Nephron progenitor cell (in vitro differentiated cells): Measurements from ENCODE around the gene P2RY2.
"Not testable (repeated sequence)": the region's sequence is repeated elsewhere in the genome, so short reads cannot be mapped to it uniquely, and the experiment has no call there.

Experiments used
- DNase-seq: peaks from one replicate; pipeline ENCODE4 v3.0.0; 2021
- H3K27ac Mint-ChIP-seq: 2 replicates; pipeline ENCODE4 v1.8.0; 2021; ENCODE audit warnings: mild to moderate bottlenecking, moderate library complexity, mixed read lengths
- H3K27me3 Mint-ChIP-seq: 2 replicates; pipeline ENCODE4 v1.8.0; 2021; ENCODE audit warnings: mild to moderate bottlenecking, low read depth, mixed read lengths; ENCODE audit not compliant: poor library complexity
- H3K36me3 Mint-ChIP-seq: 2 replicates; pipeline ENCODE4 v1.8.0; 2021; ENCODE audit warnings: low read depth, mixed read lengths
- H3K4me1 Mint-ChIP-seq: 2 replicates; pipeline ENCODE4 v1.8.0; 2021; ENCODE audit warnings: mixed read lengths
- H3K4me3 Mint-ChIP-seq: 2 replicates; pipeline ENCODE4 v1.8.0; 2021; ENCODE audit warnings: mild to moderate bottlenecking, moderate library complexity, mixed read lengths
- H3K9me3 Mint-ChIP-seq: 2 replicates; pipeline ENCODE4 v1.8.0; 2021; ENCODE audit warnings: mild to moderate bottlenecking, moderate library complexity, mixed read lengths
- CTCF ChIP-seq: fragments of 200-600 bp; sonication (generic); IDR thresholded peaks from 2 replicates; pipeline ENCODE4 v1.5.0; 2021; ENCODE audit warnings: antibody characterized with exemption

The P2RY2 gene

GRCh38 chr11:73194034-73194507, 24.0 kb upstream of the P2RY2 start:
- H3K4me1 Mint-ChIP-seq, result peaks cover 5% of the 10 kb centered on the region
- no peak overlapping the region for H3K4me3 Mint-ChIP-seq
- no peak overlapping the region for H3K27ac Mint-ChIP-seq
- H3K36me3 Mint-ChIP-seq, result no peaks in the 10 kb centered on the region
- no peak for TF ChIP-seq CTCF
- H3K9me3 Mint-ChIP-seq, result no peaks in the 10 kb centered on the region
- DNase-seq, result no peak
- peaks cover 15% of the 10 kb centered on the region for H3K27me3 Mint-ChIP-seq

GRCh38 chr11:73194593-73194992, 23.5 kb upstream of the P2RY2 start:
- Mint-ChIP-seq H3K4me1 (peaks cover 6% of the 10 kb centered on the region), H3K27ac (no peak overlapping the region), H3K4me3 (no peak overlapping the region), H3K9me3 (no peaks in the 10 kb centered on the region), H3K36me3 (no peaks in the 10 kb centered on the region), H3K27me3 (peaks cover 15% of the 10 kb centered on the region)
- DNase-seq, result no peak
- no peak for TF ChIP-seq CTCF

GRCh38 chr11:73195191-73196007, 22.7 kb upstream of the P2RY2 start:
- Mint-ChIP-seq H3K9me3 (no peaks in the 10 kb centered on the region), H3K27ac (no peak overlapping the region), H3K36me3 (no peaks in the 10 kb centered on the region), H3K4me3 (no peak overlapping the region), H3K4me1 (peaks cover 14% of the 10 kb centered on the region), H3K27me3 (peaks cover 15% of the 10 kb centered on the region)
- no peak for TF ChIP-seq CTCF
- no peak for DNase-seq

- Mint-ChIP-seq H3K27me3 (peaks cover 15% of the 10 kb centered on the region), H3K9me3 (no peaks in the 10 kb centered on the region), H3K4me1 (peaks cover 26% of the 10 kb centered on the region), H3K4me3 (no peak overlapping the region), H3K36me3 (no peaks in the 10 kb centered on the region), H3K27ac (no peak overlapping the region)
- no peak for TF ChIP-seq CTCF
- no peak for DNase-seq
Measured at GRCh38 chr11:73196576-73196975, 21.5 kb upstream of the P2RY2 start.

GRCh38 chr11:73197348-73197747, 20.7 kb upstream of the P2RY2 start:
- no peak for DNase-seq
- H3K27me3 Mint-ChIP-seq, result peaks cover 15% of the 10 kb centered on the region
- TF ChIP-seq CTCF, result no peak
- H3K4me1 Mint-ChIP-seq, result peaks cover 33% of the 10 kb centered on the region
- H3K27ac Mint-ChIP-seq, result no peak overlapping the region
- H3K36me3 Mint-ChIP-seq, result no peaks in the 10 kb centered on the region
- H3K4me3 Mint-ChIP-seq, result no peak overlapping the region
- no peaks in the 10 kb centered on the region for H3K9me3 Mint-ChIP-seq

- H3K9me3 Mint-ChIP-seq, H3K4me3 Mint-ChIP-seq, H3K27ac Mint-ChIP-seq, H3K36me3 Mint-ChIP-seq, DNase-seq: not testable (repeated sequence)
- peaks cover 33% of the 10 kb centered on the region for H3K4me1 Mint-ChIP-seq
- H3K27me3 Mint-ChIP-seq, result peaks cover 15% of the 10 kb centered on the region
Measured at GRCh38 chr11:73197787-73198186, 20.3 kb upstream of the P2RY2 start.
